HG03064 (cell line): Measurements from ENCODE around the gene SBNO2.

Source experiments
- ATAC-seq: cut with Tn5 transposase; IDR thresholded peaks from one replicate; pipeline ENCODE4 v1.9.1; 2021; ENCODE audit warnings: low read depth; ENCODE audit not compliant: unreplicated experiment

SBNO2 gene

DNA sequence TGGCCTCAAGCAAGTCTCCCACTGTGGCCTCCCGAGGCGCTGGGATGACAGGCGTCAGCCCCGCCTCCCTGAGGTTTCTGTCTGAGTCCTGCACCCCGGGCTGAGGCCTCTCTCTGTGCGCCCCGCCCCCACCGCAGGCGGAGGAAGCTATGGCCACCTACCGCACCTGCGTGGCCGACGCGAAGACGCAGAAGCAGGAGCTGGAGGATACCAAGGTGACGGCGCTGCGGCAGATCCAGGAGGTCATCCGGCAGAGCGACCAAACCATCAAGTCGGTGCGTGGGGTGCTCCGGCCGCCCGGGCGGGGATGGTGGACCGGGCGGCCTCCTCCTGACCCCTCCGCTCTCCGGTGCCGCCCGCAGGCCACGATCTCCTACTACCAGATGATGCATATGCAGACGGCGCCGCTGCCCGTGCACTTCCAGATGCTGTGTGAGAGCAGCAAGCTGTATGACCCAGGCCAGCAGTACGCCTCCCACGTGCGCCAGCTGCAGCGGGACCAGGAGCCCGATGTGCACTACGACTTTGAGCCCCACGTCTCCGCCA, 94.4 kb downstream of the SBNO2 start:
- no peak for ATAC-seq

- ATAC-seq: peak; percentile 53
Observed at GRCh38 chr19:1076951-1077350, 97.1 kb downstream of the SBNO2 start.

- ATAC-seq: no peak
Observed at GRCh38 chr19:1076046-1076386, 98.1 kb downstream of the SBNO2 start.

- ATAC-seq: no peak
Observed at GRCh38 chr19:1074544-1075283, 99.4 kb downstream of the SBNO2 start.

DNA sequence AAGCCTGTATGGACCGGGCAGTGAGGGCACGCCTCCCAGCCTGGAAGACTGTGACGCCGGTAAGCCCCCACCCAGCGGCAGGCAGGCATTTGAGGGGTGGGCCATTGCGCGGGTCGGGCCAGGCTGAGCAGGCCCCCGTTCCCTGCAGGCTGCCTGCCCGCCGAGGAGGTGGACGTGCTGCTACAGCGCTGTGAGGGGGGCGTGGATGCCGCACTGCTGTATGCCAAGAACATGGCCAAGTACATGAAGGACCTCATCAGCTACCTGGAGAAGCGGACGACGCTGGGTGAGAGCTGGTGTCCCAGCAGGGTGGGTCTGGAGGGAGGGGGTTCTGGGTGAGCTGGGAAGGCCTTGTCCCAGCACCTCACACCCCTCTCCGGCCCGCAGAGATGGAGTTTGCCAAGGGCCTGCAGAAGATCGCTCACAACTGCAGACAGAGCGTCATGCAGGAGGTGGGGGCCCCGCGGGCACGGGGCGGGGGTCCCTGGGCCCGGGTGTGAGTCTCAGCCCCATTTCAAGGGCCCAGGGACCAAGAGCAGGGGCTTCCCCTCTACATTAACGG, 100.0 kb downstream of the SBNO2 start:
- no peak for ATAC-seq

DNA sequence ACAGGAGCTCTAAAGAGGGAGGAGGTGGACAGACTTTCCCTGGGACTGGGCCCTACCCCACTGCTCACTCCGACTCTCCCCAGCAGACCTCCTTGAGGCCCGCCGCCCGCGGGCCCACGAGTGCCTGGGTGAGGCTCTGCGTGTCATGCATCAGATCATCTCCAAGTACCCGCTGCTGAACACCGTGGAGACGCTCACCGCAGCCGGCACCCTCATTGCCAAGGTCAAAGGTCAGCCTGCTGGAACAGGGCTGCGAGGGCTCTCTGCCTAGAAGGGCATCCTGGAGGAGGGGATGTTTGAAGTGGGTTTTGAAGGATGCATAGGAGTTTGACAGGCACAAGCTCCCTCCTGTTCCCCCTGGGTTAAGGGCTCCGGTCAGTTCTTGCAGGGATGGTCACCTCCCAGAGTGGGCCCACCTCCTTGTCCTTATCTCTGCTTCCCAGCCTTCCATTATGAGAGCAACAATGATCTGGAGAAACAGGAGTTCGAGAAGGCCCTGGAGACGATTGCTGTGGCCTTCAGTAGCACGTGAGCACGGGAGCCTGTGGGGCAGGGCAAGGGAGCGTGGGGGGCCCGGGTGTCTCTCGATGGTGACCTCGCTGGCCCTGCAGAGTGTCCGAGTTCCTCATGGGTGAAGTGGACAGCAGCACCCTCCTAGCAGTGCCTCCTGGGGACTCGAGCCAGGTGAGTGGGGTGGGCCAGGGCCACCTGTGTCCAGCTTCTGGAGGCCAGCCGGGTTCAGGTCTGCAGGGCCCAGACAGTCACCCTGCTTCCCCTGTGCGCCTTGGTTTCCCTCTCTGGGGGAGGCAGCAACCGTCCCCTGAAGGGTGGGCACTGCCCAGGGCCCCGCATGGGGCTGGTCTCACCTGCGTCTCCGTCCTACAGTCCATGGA, 100.8 kb downstream of the SBNO2 start:
- ATAC-seq: no peak

DNA sequence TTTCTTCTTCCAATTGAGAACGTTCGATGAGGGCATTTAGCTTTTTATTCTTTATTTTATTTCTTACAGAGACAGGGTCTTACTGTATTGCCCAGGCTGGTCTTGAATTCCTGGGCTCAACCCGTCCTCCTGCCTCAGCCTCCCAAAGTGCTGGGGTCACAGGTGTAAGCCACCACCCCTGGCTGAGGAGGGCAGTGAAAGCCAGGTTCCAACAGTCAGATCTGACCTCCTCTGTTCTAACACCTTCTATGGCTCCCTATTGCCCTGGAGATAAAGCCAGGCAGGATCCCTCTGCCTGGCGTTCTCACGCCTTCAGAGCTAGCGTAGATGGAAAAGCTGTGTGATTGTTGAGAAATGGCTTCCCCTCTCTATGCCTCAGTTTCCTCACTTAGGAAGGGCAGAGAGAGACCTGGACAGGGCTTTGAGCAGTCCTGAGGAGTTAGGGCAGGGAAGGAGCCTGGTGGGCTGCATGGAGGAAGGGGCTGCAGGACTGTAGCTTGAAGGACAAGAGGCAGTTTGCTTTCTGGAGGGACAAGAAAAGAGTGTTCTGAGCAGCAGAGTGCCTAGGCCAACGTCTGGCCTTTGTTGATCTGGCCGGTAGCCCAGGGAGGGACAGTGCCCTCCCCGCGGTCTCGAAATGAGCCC, 101.6 kb downstream of the SBNO2 start:
- no peak for ATAC-seq

GRCh38 chr19:1070931-1071791, 102.9 kb downstream of the SBNO2 start:
- no peak for ATAC-seq

GRCh38 chr19:1070576-1070930, 103.5 kb downstream of the SBNO2 start:
- ATAC-seq: no peak

DNA sequence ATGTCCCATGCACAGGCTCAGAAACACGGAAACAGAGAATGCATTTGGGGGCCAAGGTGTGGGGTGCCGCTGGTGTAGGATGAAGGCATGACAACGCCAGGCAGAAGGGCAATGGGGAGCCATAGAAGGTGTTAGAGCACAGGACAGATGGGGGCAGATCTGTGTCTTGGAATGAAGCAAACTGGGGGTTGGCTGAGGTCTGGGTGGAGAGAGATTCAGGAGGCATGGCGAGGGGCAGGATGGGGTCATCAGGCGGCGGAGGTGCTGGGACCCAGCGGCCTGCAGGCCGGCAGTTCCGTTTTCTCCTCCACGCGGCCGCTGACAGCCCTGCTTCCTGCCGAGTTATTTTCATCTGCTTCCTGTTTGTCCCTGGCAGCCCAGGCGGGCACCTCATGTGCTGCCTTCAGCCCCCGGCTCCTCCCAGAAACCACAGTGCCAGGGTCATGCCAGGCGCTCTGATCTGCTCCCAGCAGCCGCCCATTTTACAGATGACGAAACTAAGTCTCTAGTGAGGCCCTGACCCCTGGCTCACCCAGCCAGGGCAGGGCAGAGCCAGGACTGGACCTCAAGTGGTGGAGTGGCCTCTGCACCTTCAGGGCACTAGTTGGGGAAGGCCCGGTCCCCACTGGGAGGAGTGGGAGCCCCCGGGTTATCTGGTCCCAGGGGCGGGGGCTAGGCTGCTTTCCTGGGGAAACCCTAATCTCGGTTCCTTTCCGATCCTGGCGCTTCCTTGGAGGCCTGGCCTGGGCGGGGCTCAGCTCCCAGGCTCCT, 104.9 kb downstream of the SBNO2 start:
- ATAC-seq: no peak

DNA sequence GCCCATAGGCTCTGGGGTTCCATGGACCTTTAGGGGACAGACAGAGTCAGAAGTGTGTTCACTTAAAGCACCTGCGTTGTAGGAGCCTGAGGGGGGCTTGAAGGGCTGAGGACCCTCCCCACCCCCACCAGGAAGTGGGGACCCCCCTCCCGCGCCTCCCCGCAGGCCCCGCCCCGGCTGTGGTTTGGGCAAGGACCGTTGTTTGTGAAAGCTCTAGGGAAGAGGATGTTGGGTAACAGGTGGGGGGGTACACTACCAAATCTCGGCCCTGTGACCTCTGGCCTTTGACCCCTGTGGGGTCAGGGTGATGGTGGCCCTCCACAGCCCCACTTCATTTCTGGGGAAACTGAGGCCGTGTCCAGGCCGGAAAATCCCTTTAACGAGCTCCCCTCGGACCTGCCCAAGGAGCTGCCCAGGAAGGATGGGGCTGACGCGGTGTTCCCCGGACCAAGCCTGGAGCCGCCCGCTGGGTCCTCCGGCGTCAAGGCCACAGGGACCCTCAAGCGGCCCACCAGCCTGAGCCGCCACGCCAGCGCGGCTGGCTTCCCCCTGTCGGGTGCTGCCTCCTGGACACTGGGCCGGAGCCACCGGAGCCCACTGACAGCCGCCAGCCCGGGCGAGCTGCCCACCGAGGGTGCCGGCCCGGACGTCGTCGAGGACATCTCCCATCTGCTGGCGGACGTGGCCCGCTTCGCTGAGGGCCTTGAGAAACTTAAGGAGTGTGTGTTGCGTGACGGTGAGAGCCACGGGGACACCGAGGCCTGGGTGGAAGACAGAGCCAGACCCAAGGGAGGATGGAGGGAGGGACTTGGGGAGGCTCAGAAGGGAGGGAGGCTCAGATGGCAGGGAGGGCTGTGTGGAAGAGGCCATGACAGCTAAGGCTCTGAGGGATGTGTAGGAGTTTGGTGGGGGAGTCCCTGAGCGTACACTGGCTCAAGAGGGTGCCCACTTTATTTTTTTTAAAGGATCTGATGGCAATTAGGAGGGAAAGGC, 105.8 kb downstream of the SBNO2 start:
- ATAC-seq: no peak

DNA sequence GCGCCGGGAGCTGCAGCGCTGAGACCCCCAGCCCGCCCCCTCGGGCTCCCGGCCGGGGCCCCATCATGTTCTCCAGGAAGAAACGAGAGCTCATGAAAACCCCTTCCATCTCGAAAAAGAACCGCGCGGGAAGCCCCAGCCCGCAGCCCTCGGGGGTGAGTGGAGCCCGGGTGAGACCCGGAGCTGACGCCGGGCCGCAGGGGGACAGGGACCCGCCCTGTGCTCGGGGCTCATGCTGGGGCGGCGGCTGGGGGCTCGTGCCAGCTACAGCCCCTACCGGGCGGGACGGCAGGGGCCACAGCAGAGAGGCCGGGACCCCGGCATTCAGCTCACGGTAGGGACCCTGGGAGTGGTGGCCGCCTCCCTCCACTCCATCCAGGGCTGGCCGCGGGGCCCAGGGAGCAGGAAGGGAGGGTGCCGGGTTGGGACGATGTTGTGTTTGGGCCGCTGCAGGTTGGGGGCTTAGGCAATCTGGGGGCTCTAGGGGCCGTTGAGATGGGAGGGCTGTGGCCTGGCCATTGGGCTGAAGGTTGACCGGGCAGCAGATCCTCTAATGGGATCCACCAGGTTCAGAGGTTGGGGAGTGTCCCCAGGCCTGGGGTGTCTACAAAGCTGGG, 106.6 kb downstream of the SBNO2 start:
- no peak for ATAC-seq

- no peak for ATAC-seq
Observed at GRCh38 chr19:1066748-1067340, 107.2 kb downstream of the SBNO2 start, which contains the start of gene ARHGAP45. TSS of gene ARHGAP45 (plus strand) at chr19:1067167. CDS start at chr19:1067406, 239 bp downstream.

GRCh38 chr19:1066251-1066747, 107.8 kb downstream of the SBNO2 start:
- ATAC-seq: no peak

GRCh38 chr19:1065606-1066109, 108.4 kb downstream of the SBNO2 start:
- ATAC-seq: no peak

DNA sequence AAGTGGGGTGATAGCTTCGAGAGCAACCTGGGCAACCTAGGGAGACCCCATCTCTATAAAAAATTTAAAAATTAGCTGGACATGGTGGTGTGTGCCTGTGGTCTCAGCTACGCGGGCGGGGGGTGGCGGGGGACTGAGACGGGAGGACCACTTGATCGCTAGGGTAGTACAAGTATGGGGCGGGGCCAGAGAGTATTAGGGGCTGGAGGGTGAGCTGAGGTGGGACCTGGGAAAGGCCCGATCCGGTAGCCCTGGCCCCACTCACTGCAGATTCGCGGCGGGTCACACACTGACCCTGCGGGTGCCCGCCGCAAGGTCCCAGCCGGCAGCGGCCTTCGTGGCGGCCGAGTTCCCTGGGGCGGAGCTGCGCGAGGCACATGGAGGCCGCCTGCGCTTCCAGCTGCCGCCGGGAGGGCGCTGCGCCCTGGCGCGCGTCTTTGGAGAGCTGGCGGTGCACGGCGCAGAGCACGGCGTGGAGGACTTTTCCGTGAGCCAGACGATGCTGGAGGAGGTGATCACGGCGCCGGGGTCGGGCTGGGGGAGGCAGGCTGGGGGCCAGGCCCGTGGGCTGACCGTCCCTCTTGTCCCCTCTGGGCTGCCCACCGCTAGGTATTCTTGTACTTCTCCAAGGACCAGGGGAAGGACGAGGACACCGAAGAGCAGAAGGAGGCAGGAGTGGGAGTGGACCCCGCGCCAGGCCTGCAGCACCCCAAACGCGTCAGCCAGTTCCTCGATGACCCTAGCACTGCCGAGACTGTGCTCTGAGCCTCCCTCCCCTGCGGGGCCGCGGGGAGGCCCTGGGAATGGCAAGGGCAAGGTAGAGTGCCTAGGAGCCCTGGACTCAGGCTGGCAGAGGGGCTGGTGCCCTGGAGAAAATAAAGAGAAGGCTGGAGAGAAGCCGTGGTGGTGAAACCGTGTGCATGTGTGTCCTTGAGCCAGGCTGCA, 109.1 kb downstream of the SBNO2 start:
- no peak for ATAC-seq
